Stimulated activated CD4-positive, alpha-beta T cell treated with anti-CD3 and anti-CD28 coated beads, Interleukin-15, amount 100 ng/mL, for 48 hours (primary cell): ENCODE measurements around the gene GLIS1.

Experiments
- DNase-seq, 2 donors: peaks; one replicate each; pipeline ENCODE4 v3.0.0-alpha.2; 2020; ENCODE audit warnings: low read depth in 2 of 2

The GLIS1 gene

GRCh38 chr1:53736290-53736689 lies 2.7 kb downstream of the GLIS1 start:
- no peak for DNase-seq

DNA sequence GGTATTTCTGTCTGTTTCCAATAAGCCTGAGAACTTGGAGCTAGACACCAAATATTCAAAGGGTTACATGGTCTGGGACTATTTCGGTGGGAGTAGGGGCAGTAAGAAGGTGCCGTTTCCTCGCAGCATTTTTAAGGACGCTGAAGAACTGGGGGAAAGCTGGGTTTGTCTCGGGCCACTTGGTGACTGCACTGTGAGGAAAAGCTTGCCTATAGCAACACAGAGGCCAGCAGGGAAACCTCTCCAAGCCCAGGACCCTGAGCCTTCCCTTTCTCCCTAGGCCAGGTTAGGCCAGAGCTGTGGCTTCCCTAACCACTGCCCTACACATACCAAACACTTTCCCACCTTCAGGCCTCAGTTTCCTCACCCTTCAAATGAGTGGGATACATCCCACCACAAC lies 3.3 kb downstream of the GLIS1 start:
- no peak for DNase-seq

DNA sequence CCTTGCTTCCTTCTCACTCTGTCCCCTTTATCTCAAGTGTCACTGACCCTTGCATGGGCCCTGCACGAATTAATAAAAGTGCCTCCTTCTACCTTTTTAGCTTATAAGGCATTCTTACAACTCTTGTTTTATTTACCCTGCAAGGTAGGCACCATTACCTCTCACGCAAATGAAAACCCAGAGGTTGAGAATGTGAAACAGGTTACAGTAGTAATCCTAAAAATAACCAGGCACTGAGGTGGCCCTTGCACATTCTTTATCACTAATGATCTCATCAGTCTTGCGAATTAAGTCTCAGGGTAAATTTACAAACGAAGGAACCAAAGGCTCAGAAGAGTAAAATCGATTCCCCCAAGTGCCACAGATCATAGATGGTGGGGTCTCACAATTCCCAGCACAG lies 3.7 kb downstream of the GLIS1 start:
- no peak for DNase-seq

- DNase-seq: no peak
Observed at GRCh38 chr1:53734650-53735211, 4.2 kb downstream of the GLIS1 start.

- no peak for DNase-seq
Observed at GRCh38 chr1:53733975-53734649, 4.9 kb downstream of the GLIS1 start.

GRCh38 chr1:53733447-53733931 lies 5.5 kb downstream of the GLIS1 start:
- no peak for DNase-seq

DNA sequence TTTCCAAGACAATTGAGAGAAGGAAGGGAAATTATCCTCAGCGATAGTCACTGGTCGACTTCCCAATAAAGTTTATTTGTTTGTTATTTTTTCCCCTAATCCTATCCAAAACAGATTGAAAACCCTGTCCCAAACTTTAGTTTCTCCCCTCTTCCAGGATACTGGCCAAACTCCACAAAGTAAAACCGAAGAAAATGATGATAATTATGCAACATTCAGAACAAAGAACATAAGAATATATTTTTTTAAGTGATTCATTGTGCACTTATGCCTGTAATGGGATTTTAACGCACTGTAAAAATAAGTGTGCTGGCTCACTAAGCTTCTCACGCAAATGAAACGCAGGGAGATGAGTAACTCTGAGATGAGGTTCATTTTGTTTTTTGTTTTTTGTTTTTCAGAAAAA lies 6.0 kb downstream of the GLIS1 start:
- DNase-seq: no peak

DNA sequence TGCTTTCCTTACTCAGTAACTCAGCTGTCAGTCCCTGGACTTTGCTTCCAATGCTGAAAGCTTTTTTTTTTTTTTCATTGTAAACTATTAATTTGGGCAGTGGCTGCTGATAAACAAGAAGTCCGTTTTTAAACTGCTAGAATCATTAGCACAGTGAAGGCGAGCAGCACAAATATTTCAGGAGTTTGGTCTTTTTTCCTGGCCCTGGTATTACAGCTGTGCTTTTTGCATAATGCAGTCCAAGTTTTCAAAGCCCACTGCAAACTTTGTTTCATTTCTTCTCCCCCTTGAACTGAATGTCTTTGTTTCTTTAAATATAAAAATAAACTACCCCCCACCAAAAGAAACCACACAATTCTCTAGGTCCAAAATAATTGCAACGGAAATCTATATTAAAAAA lies 6.6 kb downstream of the GLIS1 start:
- DNase-seq: no peak

DNA sequence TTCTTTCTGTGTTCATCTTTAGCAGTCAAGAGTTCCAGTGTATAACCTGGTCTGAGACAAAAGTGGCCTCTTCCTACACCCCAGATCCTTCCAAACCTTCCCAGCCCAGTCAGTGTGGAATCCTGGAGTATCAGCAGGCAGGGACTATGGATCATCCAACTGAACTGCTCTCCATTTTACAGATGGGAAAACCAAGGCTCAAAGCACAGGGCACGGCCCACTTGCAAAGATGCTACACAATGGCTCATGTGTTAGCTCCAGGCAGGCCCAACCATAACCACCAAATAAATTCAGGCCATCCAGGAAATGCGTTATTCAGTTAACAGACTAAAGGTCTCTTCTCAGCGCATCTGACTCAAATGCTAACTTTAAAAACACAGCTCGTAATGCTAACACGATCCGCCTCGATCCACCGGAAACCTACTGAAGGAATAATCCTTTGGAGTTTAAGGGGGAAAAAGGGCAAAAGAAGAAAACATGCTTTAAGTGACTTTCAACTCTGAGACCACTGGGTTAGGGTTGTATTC lies 7.1 kb downstream of the GLIS1 start:
- DNase-seq: no peak

GRCh38 chr1:53731043-53731600 lies 7.8 kb downstream of the GLIS1 start:
- DNase-seq: no peak

DNA sequence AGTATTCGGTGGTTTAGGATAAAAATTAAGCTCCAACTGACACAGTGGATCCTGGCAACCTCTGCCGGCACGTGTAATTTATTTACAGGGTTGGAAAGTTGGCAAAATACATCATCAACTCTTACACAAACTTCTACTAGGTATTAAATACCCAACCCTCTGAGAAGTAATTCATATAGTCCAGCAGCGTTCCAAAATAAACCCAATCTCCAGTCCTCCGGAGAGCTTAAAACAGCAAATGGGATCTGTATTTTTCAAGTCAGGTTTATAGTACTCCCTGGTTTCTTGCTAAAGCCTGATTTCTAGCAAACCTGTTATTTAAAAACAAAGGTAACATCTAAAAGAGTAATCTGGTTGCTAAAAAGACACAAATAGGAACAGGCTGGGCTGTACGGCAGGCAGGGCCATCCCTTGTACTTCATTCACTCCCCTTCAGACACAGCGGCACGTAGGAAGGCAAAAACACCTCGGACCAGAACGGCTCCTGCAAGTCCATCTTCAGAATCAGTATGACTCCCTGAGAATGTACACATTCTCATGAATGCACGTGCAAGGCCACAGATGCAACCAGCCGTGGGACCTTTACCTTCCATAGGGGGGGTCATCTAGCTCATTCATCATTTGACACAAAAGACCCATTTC lies 8.6 kb downstream of the GLIS1 start:
- DNase-seq: no peak

DNA sequence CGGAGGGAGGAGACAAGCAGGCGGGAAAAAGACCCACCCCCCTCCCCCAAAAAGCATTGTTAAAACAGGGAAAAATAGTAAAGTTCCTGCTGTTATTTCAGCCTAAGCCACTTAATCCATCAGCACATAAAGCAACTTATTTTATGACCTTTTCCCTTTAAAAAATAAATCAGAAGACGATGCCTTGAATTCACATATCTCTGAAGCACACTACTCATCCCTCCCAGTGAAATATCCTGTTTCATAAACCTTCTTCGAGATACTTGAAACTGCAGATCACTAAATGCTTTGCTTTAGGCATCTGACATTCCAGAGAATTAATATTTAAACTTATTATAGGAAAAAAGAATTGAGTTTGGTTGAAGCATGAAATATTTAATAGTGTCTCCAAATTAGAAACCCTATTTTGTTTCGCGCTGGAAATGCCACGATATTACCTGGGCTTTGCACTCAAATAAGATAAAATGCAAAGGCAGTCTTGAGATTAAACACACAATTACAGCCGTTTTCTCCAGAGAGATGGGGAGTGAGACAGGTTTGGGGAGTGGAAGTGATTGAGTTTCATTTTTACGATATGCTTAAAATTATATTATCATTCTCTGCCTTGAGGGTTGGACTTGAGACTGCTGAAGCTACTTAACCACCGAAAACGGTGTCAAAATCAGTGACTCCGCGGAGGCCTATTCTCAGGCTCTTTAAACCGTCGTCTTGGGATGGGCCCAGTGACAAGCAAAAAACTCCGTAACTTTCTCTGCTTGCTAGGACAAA lies 9.3 kb downstream of the GLIS1 start:
- no peak for DNase-seq

DNA sequence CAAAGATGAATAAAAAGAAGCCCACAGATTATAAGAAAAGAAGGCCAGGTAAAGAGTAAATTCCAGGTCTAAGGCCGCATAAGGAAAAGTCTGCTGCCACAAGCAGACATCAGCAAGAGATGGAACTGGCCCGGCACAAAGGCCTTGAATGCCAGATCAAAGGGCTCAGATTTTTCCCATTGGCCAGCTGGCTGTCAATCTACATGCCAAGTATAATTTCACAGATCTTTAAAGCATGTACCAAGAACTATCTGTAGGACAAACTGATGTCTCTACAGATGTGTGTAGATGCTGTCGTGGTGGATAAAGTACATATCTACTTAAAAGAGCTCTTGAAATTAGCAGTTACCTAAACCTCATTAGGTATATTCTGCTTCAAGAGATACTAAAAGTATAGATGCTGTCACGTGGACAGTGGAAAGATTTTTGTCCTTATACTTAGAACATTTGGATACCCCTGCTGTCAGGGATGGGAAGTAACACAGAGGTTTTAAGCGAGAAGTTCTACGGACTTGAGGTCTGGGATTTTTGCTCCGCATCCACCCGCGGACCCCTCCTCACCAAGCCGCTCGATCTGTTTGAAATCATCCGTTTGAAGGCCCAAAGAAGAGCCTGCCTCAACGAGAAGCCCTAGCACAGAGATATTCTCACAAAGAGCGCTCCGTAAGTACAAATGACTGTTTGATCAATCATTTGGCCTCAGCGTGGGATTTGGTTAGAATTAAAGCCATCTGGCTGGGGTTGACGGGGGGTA lies 10.1 kb downstream of the GLIS1 start:
- no peak for DNase-seq

DNA sequence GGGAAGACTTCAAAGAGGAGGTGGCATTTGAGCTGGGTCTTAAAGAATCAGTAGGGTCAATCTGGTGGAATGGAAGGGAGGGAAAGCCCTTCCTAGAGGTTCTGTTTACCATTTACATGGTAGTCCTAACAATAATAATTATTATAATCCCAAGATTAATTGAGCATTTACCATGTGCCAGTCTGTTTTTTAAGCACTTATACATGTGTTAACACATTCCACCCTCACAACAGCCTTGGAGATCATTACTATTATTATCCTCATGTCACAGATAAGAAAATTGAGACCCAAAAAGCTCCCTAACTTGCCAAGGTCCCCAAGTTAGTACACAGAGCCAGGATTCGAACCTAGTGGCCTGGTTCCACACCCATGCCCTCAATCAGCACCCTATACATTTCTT lies 10.8 kb downstream of the GLIS1 start:
- no peak for DNase-seq

GRCh38 chr1:53727461-53728092 lies 11.4 kb downstream of the GLIS1 start:
- no peak for DNase-seq

- no peak for DNase-seq
Observed at GRCh38 chr1:53726009-53726600, 12.9 kb downstream of the GLIS1 start.

DNA sequence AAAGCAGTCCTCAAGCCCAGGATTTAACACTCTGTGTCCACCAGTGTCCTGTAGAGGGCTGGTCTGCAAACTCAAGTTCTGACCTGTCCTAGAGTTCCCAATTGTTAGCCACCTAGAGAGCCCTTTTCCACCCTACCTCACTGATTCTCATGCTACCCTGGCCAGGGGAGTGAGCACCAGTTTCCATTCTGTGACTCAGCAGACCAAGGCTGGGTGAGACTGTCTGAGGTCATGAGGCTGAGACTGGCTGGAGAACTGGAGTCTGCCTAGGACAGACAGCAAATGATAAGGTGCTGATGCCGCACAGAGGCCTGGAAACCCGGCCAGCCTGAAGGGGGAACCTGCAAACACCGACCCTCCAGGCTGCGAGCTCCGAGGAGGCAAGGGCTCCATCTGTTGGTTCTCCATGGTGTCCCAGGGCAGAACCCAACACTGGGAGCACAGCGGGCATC lies 13.7 kb downstream of the GLIS1 start:
- no peak for DNase-seq

- no peak for DNase-seq
Observed at GRCh38 chr1:53722025-53722424, 16.9 kb downstream of the GLIS1 start.

DNA sequence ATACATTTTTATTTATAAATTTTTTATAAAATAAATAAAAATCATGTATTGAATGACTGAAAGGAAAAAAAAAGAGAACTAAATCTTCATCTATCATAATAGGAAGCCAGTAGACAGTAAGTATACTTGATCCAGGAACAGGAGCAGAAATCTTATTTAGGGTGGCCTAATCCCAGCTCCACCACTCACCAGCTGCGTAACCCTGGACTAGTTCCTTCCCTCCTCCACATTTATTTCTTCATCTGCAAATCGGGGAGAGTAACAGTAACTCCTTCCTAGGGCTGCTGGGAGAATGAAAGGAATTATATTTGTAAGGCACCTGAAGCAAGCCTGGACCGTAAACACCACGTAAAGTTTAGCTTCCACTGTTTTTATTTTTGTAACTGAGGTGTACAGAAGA lies 17.9 kb downstream of the GLIS1 start:
- no peak for DNase-seq

- no peak for DNase-seq
Observed at GRCh38 chr1:53719469-53719868, 19.5 kb downstream of the GLIS1 start.
